Measurements from ENCODE around the gene RIT2. TPM values are rescaled to one million over a fixed set of nuclear protein-coding genes. Genes with fewer than 3 reads are reported as not detected.

Gene RIT2
- total and polyA plus RNA-seq, 2 of the 4 experiments (the other 2 are of a cell fraction), result not detected

DNA sequence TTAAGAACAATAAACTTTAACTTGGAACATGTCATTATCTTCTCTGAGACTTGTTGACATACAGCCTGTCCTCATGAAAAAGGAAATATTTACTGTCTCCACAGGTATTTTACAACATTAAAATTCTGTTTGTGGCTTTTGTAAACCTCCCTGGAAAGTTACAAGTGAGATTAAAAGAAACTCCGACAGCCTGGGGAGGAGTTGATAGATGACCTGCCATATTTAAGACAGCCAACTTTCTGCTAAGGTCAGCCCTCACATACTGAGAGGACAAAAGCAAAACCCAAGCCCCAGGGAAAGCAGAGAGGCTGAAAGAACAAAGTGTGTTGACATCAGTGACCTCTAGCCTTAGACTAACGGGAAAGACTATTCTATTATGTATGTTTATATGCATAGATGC is 350.2 kb downstream of the RIT2 start:
- Histone ChIP-seq H4K91ac (ENCODE audit: insufficient read depth, low read depth, low read length) (no peak overlapping the region), H3K9ac (ENCODE audit: low read depth, low read length) (no peak overlapping the region), H3K27ac (ENCODE audit: insufficient read depth, low read length) (no peak overlapping the region), H3K27me3 (ENCODE audit: control insufficient read depth, insufficient read depth, low read length) (no peaks in the 10 kb centered on the region), H3K23ac (ENCODE audit: low read depth, low read length) (no peak overlapping the region), H2BK15ac (ENCODE audit: low read depth, low read length) (no peak overlapping the region), H3K56ac (ENCODE audit: extremely low read depth, insufficient read depth, low read length) (no peak overlapping the region), H3K36me3 (ENCODE audit: control insufficient read depth, insufficient read depth, low read length) (no peaks in the 10 kb centered on the region), H2AK9ac (replicated peaks; ENCODE audit: low read depth, low read length, poor library complexity) (no peak overlapping the region), H3K18ac (ENCODE audit: low read depth, low read length) (no peak overlapping the region), H2AK5ac (ENCODE audit: low read depth, low read length) (no peak overlapping the region), H2AFZ (replicated peaks; ENCODE audit: low read length, poor library complexity) (no peak overlapping the region), H2BK20ac (ENCODE audit: low read depth, low read length) (no peak overlapping the region), H3K4me2 (ENCODE audit: low read depth, low read length) (no peak overlapping the region), H3K79me1 (ENCODE audit: low read depth in 1 of 2, low read length in 2 of 2) (no peaks in the 10 kb centered on the region), H3K4me1 (ENCODE audit: control insufficient read depth, insufficient read depth, low read length) (no peaks in the 10 kb centered on the region), H3K9me1 (ENCODE audit: insufficient read depth, low read length) (no peaks in the 10 kb centered on the region), H4K5ac (ENCODE audit: low read depth, low read length) (no peak overlapping the region), H4K8ac (ENCODE audit: low read depth in 2 of 2, low read length in 2 of 2) (no peak overlapping the region), H2BK5ac (ENCODE audit: low read depth, low read length, poor library complexity, severe bottlenecking) (no peak overlapping the region), H3K4ac (ENCODE audit: low read depth, low read length) (no peak overlapping the region), H3K4me3 (ENCODE audit: insufficient read depth, low read depth, low read length) (no peak overlapping the region), H3K14ac (replicated peaks; ENCODE audit: low read depth, low read length) (no peak overlapping the region), H4K20me1 (ENCODE audit: insufficient read depth, low read length) (no peaks in the 10 kb centered on the region), H3K9me3 (ENCODE audit: control insufficient read depth, insufficient read depth, low read length) (peaks cover 8% of the 10 kb centered on the region), H2BK120ac (ENCODE audit: low read depth, low read length) (no peak overlapping the region)
- ATAC-seq (ENCODE audit: low read depth), result no peak
- WGBS, 2 experiments (ENCODE audit: extremely low coverage in 2 of 2, insufficient read length in 1 of 2), result no CpG with 5 or more reads among the region's 2 CpGs
- CTCF ChIA-PET, result no interaction called here
- in situ Hi-C loops (cut with MboI; ENCODE audit: low sequenced_read_pairs) (no loop called here), dilution Hi-C loops (cut with HindIII; ENCODE audit: low sequenced_read_pairs, unreplicated experiment) (no loop called here), intact Hi-C loops (cut with micrococcal nuclease) (no loop called here)
- POLR2A ChIA-PET (ENCODE audit: unreplicated experiment), result no interaction called here
- no TSS peak for BruUV-seq (replicated peaks)
- TF ChIP-seq, protein P1, sequence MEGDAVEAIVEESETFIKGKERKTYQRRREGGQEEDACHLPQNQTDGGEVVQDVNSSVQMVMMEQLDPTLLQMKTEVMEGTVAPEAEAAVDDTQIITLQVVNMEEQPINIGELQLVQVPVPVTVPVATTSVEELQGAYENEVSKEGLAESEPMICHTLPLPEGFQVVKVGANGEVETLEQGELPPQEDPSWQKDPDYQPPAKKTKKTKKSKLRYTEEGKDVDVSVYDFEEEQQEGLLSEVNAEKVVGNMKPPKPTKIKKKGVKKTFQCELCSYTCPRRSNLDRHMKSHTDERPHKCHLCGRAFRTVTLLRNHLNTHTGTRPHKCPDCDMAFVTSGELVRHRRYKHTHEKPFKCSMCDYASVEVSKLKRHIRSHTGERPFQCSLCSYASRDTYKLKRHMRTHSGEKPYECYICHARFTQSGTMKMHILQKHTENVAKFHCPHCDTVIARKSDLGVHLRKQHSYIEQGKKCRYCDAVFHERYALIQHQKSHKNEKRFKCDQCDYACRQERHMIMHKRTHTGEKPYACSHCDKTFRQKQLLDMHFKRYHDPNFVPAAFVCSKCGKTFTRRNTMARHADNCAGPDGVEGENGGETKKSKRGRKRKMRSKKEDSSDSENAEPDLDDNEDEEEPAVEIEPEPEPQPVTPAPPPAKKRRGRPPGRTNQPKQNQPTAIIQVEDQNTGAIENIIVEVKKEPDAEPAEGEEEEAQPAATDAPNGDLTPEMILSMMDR (conservative IDR thresholded peaks at IDR 0.05; ENCODE audit: low read depth, low read length), result no peak
- TF ChIP-seq BHLHE40 (IDR thresholded peaks at IDR 0.05; ENCODE audit: low read depth, low read length), result no peak
- TF ChIP-seq SMC3 (IDR thresholded peaks at IDR 0.05; ENCODE audit: low read depth, low read length), result no peak
- no peak for TF ChIP-seq RFX5 (IDR thresholded peaks at IDR 0.05; ENCODE audit: low read depth, low read length)
- no peak for TF ChIP-seq MAZ (IDR thresholded peaks at IDR 0.05; ENCODE audit: borderline replicate concordance, low read depth, low read length)
- no peak for TF ChIP-seq POLR2A (IDR thresholded peaks at IDR 0.05; ENCODE audit: low read depth, low read length)
- no peak for TF ChIP-seq CEBPB (IDR thresholded peaks at IDR 0.05; ENCODE audit: low read depth, low read length)
- TF ChIP-seq FOS (IDR thresholded peaks at IDR 0.05; ENCODE audit: low read depth, low read length), result no peak
- no peak for TF ChIP-seq MXI1 (IDR thresholded peaks at IDR 0.05; ENCODE audit: borderline replicate concordance, low read depth, low read length)
- TF ChIP-seq NFE2L2 (IDR thresholded peaks at IDR 0.05; ENCODE audit: low read depth, low read length), result no peak
- TF ChIP-seq USF2 (IDR thresholded peaks at IDR 0.05; ENCODE audit: low read depth, low read length), result no peak
- TF ChIP-seq, protein P2, sequence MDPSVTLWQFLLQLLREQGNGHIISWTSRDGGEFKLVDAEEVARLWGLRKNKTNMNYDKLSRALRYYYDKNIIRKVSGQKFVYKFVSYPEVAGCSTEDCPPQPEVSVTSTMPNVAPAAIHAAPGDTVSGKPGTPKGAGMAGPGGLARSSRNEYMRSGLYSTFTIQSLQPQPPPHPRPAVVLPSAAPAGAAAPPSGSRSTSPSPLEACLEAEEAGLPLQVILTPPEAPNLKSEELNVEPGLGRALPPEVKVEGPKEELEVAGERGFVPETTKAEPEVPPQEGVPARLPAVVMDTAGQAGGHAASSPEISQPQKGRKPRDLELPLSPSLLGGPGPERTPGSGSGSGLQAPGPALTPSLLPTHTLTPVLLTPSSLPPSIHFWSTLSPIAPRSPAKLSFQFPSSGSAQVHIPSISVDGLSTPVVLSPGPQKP (IDR thresholded peaks at IDR 0.05; ENCODE audit: borderline replicate concordance, low read depth, low read length), result no peak
- DNase-seq, result no peak
